IPS DF 6.9 (cell line): ENCODE measurements around the gene NES.

Source experiments
- DNase-seq: peaks from one replicate; pipeline ENCODE4 v3.0.0-alpha.2; 2013; ENCODE audit warnings: low read depth, low spot score
- H3K27ac ChIP-seq: one replicate; pipeline ENCODE4 v1.5.1; 2013; ENCODE audit warnings: low read length, control low read depth
- H3K27me3 ChIP-seq: 2 replicates; pipeline ENCODE4 v1.6.1; 2013; ENCODE audit warnings: mild to moderate bottlenecking, low read length; ENCODE audit not compliant: control insufficient read depth, insufficient read depth
- H3K36me3 ChIP-seq: 2 replicates; pipeline ENCODE4 v1.6.1; 2013; ENCODE audit warnings: low read length; ENCODE audit not compliant: control insufficient read depth, insufficient read depth
- H3K4me1 ChIP-seq: 2 replicates; pipeline ENCODE4 v1.6.1; 2013; ENCODE audit warnings: low read length; ENCODE audit not compliant: control insufficient read depth, insufficient read depth
- H3K4me3 ChIP-seq: 2 replicates; pipeline ENCODE4 v1.5.1; 2013; ENCODE audit warnings: mild to moderate bottlenecking, low read length
- H3K9me3 ChIP-seq: 2 replicates; pipeline ENCODE4 v1.6.1; 2013; ENCODE audit warnings: low read length, inconsistent platforms; ENCODE audit not compliant: control insufficient read depth, insufficient read depth
- WGBS: extraction: QIAGEN DNeasy Blood & Tissue Kit; methylation state at CpG from one replicate; pipeline ENCODE4 v1.1.7; 2013; ENCODE audit warnings: mixed read lengths, missing lambda C conversion rate; ENCODE audit not compliant: insufficient read length, insufficient coverage; 5-methylcytosine and 5-hydroxymethylcytosine counted together

NES gene

DNA sequence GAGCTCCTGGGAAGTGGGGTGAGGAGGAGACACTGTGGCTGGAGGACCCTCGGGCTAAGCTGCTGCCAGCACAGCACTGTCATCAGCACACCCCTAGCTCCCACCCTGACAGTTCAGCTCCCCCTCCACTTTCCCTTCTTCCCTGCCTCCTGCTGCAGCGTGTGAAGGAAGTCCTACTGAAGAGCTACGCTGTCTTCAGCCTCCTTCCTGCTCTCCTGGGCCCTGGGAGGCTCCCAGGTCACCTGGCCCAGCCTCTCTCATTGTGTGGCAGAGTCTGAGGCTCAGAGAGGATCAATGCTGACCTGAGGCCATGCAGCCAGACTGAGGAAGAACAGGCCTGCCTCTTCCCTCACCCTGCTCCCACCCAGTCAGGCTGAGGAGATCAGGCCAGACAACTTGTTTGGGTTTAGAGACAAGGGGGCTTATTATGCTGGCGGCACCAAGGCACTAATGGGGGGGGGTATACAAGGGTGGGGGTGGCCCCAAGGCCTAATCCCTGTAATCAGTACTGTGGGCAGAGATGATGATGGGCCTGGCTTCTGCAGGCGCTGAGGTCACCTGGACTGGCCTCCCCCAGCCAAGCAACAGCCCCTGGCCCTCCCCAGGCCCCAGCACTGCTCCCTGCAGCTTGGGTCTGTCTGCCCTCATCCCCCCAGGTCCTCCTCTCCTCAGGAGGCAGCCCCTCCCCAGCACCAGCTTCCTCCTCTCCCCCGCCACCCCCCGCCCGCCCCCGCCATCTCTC lies 9.1 kb downstream of the NES start:
- H3K9me3 ChIP-seq = no peaks in the 10 kb centered on the region
- H3K27ac ChIP-seq = no peak overlapping the region
- DNase-seq = no peak
- no peaks in the 10 kb centered on the region for H3K27me3 ChIP-seq
- peaks cover 5% of the 10 kb centered on the region; the same call in 1 of the 2 replicates for H3K36me3 ChIP-seq
- WGBS = no CpG with 5 or more reads among the region's 9 CpGs
- H3K4me1 ChIP-seq = peaks cover 33% of the 10 kb centered on the region
- H3K4me3 ChIP-seq = no peak overlapping the region

DNA sequence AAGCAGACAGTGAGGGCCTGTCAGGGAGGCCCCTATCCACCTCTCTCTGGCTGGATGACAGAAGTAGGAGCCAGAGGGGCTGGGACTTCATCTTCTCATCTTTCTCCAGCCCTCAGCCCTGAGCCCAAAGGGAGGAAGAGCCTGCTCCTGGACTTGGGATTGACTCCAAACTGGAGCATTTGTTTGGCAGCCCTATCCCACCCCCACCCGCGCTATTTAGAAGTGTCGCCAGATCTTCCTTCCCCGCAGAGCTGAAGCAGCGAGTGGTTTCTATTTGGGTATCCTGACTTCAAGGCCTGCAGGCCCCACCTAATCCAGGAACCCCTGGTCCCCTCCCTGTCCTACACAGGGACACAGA lies 9.6 kb downstream of the NES start:
- Histone ChIP-seq H3K9me3 (no peaks in the 10 kb centered on the region), H3K36me3 (peaks cover 1% of the 10 kb centered on the region; the same call in 1 of the 2 replicates), H3K27me3 (no peaks in the 10 kb centered on the region), H3K27ac (no peak overlapping the region), H3K4me1 (peaks cover 32% of the 10 kb centered on the region), H3K4me3 (no peak overlapping the region)
- DNase-seq = no peak
- WGBS = no CpG with 5 or more reads among the region's 5 CpGs

DNA sequence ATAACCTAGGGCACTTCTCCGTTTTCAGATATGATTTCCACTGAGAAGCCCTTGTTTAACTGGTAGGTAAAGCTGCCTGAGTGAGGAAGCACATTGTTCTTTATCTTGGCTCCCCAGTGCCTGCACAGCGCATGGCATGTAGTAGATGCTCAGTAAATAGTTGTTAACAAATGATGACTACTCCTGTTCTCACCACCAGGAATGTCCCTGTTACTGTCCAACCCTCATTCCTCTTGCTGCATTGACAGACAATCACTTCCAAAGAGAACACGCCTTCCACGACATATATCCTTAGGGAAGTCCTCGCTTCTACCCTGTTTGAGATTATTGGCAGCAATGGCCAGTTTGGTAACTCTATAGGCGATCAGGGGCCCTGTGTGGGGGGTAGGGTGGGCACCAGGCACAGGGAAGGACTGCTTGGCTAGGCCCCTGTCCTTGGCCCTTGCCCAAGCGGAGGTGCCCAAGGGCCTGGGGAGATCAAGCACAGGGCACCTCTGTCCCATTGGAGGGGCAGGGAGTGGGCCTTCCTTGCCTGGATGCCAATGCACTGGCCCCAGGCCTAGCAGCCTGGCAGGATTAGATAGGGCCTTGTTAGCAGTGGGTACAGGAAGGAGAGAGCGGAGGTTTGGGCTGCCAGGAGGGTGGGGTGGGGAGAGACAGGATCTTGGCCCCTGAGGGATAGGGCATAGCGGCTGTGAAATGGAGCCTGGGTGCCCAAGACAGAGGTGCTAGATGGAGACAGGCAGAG lies 10.2 kb downstream of the NES start:
- no CpG with 5 or more reads among the region's 9 CpGs for WGBS
- no peak overlapping the region for H3K4me3 ChIP-seq
- no peaks in the 10 kb centered on the region for H3K27me3 ChIP-seq
- no peaks in the 10 kb centered on the region for H3K9me3 ChIP-seq
- peaks cover 32% of the 10 kb centered on the region for H3K4me1 ChIP-seq
- no peak overlapping the region for H3K27ac ChIP-seq
- DNase-seq = no peak
- H3K36me3 ChIP-seq = no peaks in the 10 kb centered on the region

DNA sequence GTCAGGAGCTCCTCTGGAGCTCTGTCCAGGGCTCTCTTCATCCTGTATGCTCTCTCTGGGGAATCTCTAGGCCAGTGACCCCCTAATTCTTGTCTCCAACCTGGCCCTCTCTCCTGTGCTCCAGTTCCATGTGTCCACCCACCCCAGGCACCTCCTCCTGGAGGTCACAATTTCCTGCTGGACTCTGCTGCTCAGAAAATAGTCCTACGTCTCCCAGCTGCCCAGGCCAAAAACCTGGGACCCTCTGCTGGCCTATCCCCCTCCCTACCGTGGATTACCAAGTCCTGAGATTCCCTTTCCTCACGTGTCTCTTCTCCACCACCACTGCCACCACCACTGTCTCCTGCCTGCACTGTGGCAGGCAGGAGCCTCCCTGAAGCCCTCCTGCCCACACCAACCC lies 11.7 kb downstream of the NES start:
- H3K9me3 ChIP-seq = no peaks in the 10 kb centered on the region
- no peaks in the 10 kb centered on the region for H3K36me3 ChIP-seq
- H3K4me1 ChIP-seq = peaks cover 41% of the 10 kb centered on the region
- WGBS = no CpG with 5 or more reads among the region's 3 CpGs
- no peak for DNase-seq
- H3K4me3 ChIP-seq = no peak overlapping the region
- no peak overlapping the region for H3K27ac ChIP-seq
- no peaks in the 10 kb centered on the region for H3K27me3 ChIP-seq

DNA sequence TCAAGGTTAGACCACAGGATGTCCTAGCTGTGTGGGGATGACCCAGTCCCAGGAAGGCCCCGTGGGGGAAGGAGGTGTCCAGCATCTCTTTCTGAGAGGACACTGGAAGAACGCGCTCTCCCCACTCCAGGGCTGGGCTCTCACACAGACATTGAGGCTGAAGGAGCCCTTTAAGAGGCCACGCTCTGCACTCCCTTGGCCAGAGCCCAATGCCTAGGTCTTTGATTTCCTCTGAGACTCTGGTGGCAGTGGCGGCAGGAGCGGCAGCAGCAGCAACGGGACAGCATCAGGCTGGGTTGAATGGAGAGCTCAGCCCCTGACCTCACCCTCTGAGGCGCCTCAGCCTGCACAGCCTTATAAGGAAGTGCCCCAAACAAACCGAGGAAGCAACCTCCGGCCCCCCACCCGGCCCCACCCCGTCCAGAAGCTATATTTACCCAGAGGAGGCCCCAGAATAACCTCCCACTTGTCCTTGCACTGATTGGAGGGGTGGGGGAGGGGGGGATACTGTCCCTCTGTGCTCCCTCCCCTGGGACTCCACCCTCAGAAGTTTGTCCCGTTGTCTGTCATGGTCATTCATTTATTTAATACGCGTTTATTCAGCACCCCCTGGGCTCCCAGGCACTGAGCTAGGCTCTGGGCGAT lies 12.3 kb downstream of the NES start:
- Histone ChIP-seq H3K27ac (no peak overlapping the region), H3K27me3 (no peaks in the 10 kb centered on the region), H3K36me3 (no peaks in the 10 kb centered on the region), H3K9me3 (no peaks in the 10 kb centered on the region), H3K4me3 (no peak overlapping the region), H3K4me1 (peaks cover 41% of the 10 kb centered on the region)
- WGBS = no CpG with 5 or more reads among the region's 16 CpGs
- DNase-seq = no peak

DNA sequence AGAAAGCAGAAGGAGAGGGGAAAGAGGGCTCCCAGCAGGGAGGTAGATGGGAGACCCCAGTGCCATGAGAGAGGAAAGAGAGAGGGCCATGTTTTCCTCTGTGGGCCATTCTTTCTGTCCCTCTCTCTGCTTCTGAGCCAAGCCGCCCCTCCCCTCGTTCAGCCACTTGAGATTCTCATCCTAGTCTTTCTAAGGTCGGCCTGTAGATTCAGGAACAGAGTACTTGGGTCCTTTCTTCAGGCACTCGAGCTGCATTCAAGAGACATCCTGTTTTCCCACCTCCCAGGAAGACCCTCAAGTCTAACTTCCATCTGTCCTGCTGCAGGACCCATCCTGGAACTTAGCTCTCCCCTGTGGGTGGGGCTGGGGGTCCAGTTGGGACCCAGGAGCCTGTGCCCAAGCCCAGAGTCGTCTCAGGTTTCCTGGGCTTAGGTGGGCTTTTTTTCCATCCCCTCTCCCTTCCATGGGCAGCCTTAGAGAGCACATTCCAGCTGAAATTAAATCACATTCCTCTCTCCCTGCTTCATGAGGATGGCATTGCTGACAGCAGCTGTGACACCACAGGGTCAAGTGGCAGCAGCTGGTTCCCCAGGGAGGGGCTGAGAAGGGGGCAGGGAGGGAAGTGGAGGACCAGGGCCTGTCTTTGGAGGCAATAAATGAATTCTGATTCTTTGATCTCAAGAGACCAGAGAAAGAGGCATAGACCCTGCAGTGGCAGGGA lies 13.0 kb downstream of the NES start:
- Histone ChIP-seq H3K9me3 (no peaks in the 10 kb centered on the region), H3K27ac (no peak overlapping the region), H3K36me3 (no peaks in the 10 kb centered on the region), H3K27me3 (no peaks in the 10 kb centered on the region), H3K4me1 (peaks cover 35% of the 10 kb centered on the region), H3K4me3 (no peak overlapping the region)
- DNase-seq = no peak
- WGBS = no CpG with 5 or more reads among the region's 5 CpGs

DNA sequence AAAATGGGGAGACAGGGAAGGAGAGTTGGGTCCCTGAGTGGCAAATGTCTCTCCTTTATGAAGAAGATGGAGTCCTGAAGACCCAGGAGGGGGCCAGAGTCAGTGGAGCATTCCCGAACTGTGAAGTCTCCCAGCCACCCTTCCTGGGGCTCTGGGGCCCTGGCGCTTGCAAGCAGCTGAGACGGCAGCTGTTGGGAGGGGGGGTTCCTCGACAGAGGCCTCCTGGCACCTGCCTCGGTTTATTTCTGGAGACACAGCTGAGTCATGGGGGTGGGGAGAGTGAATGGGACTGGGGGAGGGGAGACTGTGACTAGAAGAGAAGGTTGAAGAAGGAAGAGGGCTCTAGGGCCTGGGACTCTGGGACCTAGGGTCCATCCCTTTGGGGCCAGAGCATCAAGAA lies 14.0 kb downstream of the NES start:
- no peak overlapping the region for H3K27ac ChIP-seq
- no peak overlapping the region for H3K4me3 ChIP-seq
- no peaks in the 10 kb centered on the region for H3K27me3 ChIP-seq
- H3K4me1 ChIP-seq = peaks cover 30% of the 10 kb centered on the region
- no peaks in the 10 kb centered on the region for H3K36me3 ChIP-seq
- no CpG with 5 or more reads among the region's 5 CpGs for WGBS
- DNase-seq = no peak
- H3K9me3 ChIP-seq = no peaks in the 10 kb centered on the region

DNA sequence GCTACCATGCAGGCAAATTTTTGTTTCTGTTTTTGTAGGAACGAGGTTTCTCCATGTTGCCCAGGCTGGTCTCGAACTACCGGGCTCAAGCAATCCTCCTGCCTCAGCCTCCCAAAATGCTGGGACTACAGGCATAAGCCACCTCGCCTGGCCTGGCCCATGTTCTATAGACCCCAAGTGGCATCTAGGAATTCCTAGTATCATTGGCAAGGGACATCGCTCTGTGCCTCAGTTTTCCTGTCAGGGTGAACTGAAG lies 14.5 kb downstream of the NES start:
- peaks cover 26% of the 10 kb centered on the region for H3K4me1 ChIP-seq
- H3K9me3 ChIP-seq = no peaks in the 10 kb centered on the region
- WGBS = no CpG with 5 or more reads among the region's 5 CpGs
- no peak overlapping the region for H3K4me3 ChIP-seq
- H3K36me3 ChIP-seq = no peaks in the 10 kb centered on the region
- H3K27me3 ChIP-seq = no peaks in the 10 kb centered on the region
- H3K27ac ChIP-seq = no peak overlapping the region
- DNase-seq = no peak

DNA sequence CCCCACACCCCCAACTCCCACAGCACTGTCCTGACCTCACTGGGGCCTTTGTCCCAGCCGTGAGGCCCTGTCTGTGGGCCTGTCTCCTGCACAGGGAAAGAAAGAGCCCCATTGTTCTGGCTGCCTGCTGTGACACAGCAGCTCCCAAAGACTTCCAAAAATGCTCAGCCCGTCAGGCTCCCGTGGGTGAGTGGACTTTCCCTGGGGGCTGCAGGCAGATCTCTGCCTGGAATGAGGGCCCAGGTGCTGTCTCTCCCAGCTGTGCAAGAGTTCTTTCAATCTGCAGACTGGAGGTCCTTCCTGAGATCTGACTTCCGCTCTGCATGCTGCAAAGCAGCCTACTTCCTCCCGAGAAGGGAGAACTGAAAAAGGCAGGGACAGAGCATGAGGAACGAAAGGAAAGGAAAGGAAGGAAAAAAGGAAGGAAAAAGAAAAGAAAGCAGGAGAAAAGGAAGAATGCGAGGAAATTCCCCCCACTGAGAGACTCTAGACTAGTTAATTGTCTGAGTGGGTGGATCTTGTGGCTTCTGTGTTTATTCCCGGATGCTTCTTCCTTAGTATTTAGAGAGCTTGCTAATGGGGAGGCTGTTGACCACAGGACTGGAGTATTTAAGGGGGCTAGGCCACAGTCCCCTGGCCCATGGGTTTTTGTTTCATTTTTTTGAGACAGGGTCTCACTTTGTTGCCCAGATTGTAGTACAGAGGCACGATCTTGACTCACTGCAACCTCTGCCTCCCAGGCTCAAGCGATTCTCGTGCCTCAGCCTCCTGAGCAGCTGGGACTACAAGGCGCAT lies 15.0 kb downstream of the NES start:
- Histone ChIP-seq H3K27ac (no peak overlapping the region), H3K4me1 (peaks cover 25% of the 10 kb centered on the region)
- WGBS = no CpG with 5 or more reads among the region's 12 CpGs

DNA sequence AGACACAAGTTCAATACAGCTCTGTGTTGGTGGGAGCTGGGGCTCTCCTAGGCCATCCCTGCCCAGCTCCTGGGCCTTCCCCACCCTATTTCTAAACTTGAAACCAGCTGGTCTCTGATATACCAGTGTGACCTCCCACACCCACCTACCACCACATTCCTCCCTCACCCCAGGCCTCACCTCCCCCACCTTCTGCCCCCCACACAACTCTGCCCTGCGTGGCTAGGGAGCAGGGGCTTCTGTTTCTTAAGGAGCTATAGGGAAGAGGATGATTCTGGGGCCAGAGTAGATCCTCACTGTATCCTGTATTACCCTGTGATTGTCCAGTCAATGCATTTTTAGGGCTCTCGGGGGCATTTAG lies 16.5 kb downstream of the NES start:
- no peak for DNase-seq
- Histone ChIP-seq H3K4me1 (peaks cover 27% of the 10 kb centered on the region), H3K27me3 (peaks cover 2% of the 10 kb centered on the region; the same call in 1 of the 2 replicates), H3K9me3 (no peaks in the 10 kb centered on the region), H3K4me3 (no peak overlapping the region), H3K27ac (no peak overlapping the region), H3K36me3 (no peaks in the 10 kb centered on the region)
- WGBS = no CpG with 5 or more reads among the region's 2 CpGs

More for the DNA sequence above, 15.0 kb downstream of the NES start:
- DNase-seq = no peak
- no peak overlapping the region for H3K4me3 ChIP-seq
- no peaks in the 10 kb centered on the region for H3K27me3 ChIP-seq
- H3K9me3 ChIP-seq = no peaks in the 10 kb centered on the region
- no peaks in the 10 kb centered on the region for H3K36me3 ChIP-seq
